Fibroblast of skin of scalp (primary cell): ENCODE measurements around the gene UBXN10.

ENCODE experiments used
- DNase-seq: peaks from one replicate; pipeline ENCODE4 v3.0.0-alpha.2; 2013

The UBXN10 gene

GRCh38 chr1:20242890-20243479 is 57.1 kb downstream of the UBXN10 start:
- DNase-seq: no peak
